IPS DF 6.9 (cell line): Measurements from ENCODE around the gene KLK8.
"Not testable (repeated sequence)": the region's sequence is repeated elsewhere in the genome, so short reads cannot be mapped to it uniquely, and the experiment has no call there.

Source experiments
- DNase-seq: peaks from one replicate; pipeline ENCODE4 v3.0.0-alpha.2; 2013; ENCODE audit warnings: low read depth, low spot score
- H3K27ac ChIP-seq: one replicate; pipeline ENCODE4 v1.5.1; 2013; ENCODE audit warnings: low read length, control low read depth
- H3K27me3 ChIP-seq: 2 replicates; pipeline ENCODE4 v1.6.1; 2013; ENCODE audit warnings: mild to moderate bottlenecking, low read length; ENCODE audit not compliant: control insufficient read depth, insufficient read depth
- H3K36me3 ChIP-seq: 2 replicates; pipeline ENCODE4 v1.6.1; 2013; ENCODE audit warnings: low read length; ENCODE audit not compliant: control insufficient read depth, insufficient read depth
- H3K4me1 ChIP-seq: 2 replicates; pipeline ENCODE4 v1.6.1; 2013; ENCODE audit warnings: low read length; ENCODE audit not compliant: control insufficient read depth, insufficient read depth
- H3K4me3 ChIP-seq: 2 replicates; pipeline ENCODE4 v1.5.1; 2013; ENCODE audit warnings: mild to moderate bottlenecking, low read length
- H3K9me3 ChIP-seq: 2 replicates; pipeline ENCODE4 v1.6.1; 2013; ENCODE audit warnings: low read length, inconsistent platforms; ENCODE audit not compliant: control insufficient read depth, insufficient read depth
- WGBS: extraction: QIAGEN DNeasy Blood & Tissue Kit; methylation state at CpG from one replicate; pipeline ENCODE4 v1.1.7; 2013; ENCODE audit warnings: mixed read lengths, missing lambda C conversion rate; ENCODE audit not compliant: insufficient read length, insufficient coverage; 5-methylcytosine and 5-hydroxymethylcytosine counted together

The KLK8 gene

GRCh38 chr19:51005248-51005647, 3.8 kb upstream of the KLK8 start:
- H3K27me3 ChIP-seq: no peaks in the 10 kb centered on the region
- H3K4me3 ChIP-seq: no peak overlapping the region
- no peaks in the 10 kb centered on the region for H3K36me3 ChIP-seq
- no peak overlapping the region for H3K27ac ChIP-seq
- WGBS: no CpG with 5 or more reads among the region's 1 CpG
- peaks cover 1% of the 10 kb centered on the region for H3K4me1 ChIP-seq
- no peak for DNase-seq
- H3K9me3 ChIP-seq: no peaks in the 10 kb centered on the region

GRCh38 chr19:51003316-51003715, 1.9 kb upstream of the KLK8 start:
- no peak for DNase-seq
- Histone ChIP-seq H3K36me3 (no peaks in the 10 kb centered on the region), H3K9me3 (no peaks in the 10 kb centered on the region), H3K4me1 (peaks cover 1% of the 10 kb centered on the region), H3K4me3 (no peak overlapping the region), H3K27me3 (no peaks in the 10 kb centered on the region), H3K27ac (no peak overlapping the region)
- no CpG with 5 or more reads among the region's 7 CpGs for WGBS

DNA sequence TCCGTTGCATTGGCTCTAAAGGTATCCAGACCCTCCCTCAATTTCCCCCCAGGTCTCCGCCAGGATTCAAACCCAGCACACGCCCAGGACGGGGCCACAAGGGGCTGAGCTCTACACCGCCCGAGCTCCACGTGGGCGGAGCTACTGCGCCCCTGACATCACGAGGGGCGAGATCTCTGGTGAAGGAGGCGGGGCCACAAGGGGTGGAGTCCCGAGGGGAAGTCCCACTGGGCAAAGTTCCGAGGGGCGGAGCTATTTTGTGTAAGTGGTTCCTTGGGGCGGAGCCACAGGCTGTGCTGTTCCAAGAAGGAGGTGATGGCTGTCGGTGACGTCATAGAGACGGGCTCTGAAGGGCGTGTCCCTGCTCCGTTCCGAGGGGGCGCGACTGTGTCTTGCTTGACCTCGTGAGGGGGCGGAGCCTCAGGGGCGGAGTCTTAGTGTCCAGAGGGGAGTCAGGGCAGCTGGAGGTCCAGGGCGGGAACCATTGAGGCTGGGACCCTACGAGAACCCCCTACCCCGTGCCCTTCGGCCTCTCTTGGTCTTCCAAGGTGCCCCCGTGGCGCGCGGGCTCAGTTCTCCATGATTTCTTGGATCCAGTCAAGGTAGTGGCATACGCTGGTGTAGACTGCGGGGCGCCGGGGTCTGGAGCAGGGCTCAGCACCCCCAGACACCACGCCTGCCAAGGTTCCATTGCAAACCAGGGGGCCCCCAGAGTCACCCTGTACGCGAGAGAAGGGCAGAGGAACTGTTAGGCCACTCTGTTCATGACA, 1.3 kb upstream of the KLK8 start:
- H3K9me3 ChIP-seq: no peaks in the 10 kb centered on the region
- no CpG with 5 or more reads among the region's 42 CpGs for WGBS
- peaks cover 1% of the 10 kb centered on the region for H3K4me1 ChIP-seq
- no peaks in the 10 kb centered on the region for H3K36me3 ChIP-seq
- no peak for DNase-seq
- H3K27ac ChIP-seq: no peak overlapping the region
- no peaks in the 10 kb centered on the region for H3K27me3 ChIP-seq
- no peak overlapping the region for H3K4me3 ChIP-seq

DNA sequence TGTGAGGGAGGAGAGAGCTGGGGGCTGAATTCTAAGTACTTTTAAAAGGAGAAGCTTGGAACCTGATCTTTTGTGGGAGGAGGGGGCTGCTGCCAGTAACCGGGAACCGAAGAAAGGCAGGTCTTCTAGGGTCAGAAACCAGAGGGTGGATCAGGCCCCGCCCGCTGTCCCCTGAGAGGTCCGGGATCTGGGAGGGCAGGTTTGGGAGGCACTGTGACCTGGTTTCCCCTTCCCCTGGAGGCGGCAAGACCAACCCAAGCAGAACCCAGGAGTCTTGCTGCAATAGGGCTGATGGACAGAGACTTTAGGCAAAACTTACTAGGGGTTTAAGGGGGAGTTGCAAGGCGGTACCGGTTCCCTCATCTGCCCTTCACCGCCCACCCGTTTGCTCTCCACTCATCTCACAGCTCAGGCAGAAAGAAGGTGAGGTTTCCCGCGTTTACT, 707 bp upstream of the KLK8 start:
- Histone ChIP-seq H3K9me3 (no peaks in the 10 kb centered on the region), H3K4me1 (peaks cover 1% of the 10 kb centered on the region), H3K4me3 (no peak overlapping the region), H3K36me3 (no peaks in the 10 kb centered on the region), H3K27ac (no peak overlapping the region), H3K27me3 (no peaks in the 10 kb centered on the region)
- WGBS: no CpG with 5 or more reads among the region's 12 CpGs
- DNase-seq: no peak

DNA sequence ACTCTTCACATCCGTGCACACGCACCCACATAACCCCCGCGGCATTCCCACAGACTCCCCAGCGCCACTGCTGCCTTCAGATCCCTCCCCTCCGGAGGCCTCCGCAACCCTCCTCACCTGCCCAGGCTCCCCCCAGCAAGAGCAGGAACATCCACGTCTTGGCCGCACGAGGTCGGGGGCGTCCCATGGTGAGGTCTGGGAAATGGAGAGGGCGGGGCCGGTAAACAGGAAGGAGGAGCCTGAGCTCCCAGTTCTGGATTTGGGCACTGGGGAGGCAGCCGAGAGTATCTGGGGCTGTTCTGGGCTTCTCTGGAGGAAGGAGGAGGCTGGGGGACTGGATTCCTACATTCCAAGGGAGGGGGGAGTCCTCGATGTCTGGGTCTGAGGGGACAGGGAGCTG, 423 bp downstream of the KLK8 start:
- peaks cover 1% of the 10 kb centered on the region for H3K4me1 ChIP-seq
- DNase-seq: no peak
- H3K27me3 ChIP-seq: no peaks in the 10 kb centered on the region
- WGBS: no CpG with 5 or more reads among the region's 16 CpGs
- H3K4me3 ChIP-seq: no peak overlapping the region
- H3K36me3 ChIP-seq: no peaks in the 10 kb centered on the region
- no peaks in the 10 kb centered on the region for H3K9me3 ChIP-seq
- no peak overlapping the region for H3K27ac ChIP-seq

GRCh38 chr19:51000426-51000825, 978 bp downstream of the KLK8 start:
- Histone ChIP-seq H3K27ac (no peak overlapping the region), H3K36me3 (no peaks in the 10 kb centered on the region), H3K4me3 (no peak overlapping the region), H3K4me1 (peaks cover 1% of the 10 kb centered on the region), H3K27me3 (no peaks in the 10 kb centered on the region), H3K9me3 (no peaks in the 10 kb centered on the region)
- DNase-seq: no peak
- no CpG with 5 or more reads among the region's 10 CpGs for WGBS

GRCh38 chr19:50998686-50999085, 2.7 kb downstream of the KLK8 start:
- no peaks in the 10 kb centered on the region for H3K36me3 ChIP-seq
- no CpG with 5 or more reads among the region's 4 CpGs for WGBS
- no peaks in the 10 kb centered on the region for H3K27me3 ChIP-seq
- no peaks in the 10 kb centered on the region for H3K9me3 ChIP-seq
- DNase-seq: no peak
- peaks cover 1% of the 10 kb centered on the region for H3K4me1 ChIP-seq
- no peak overlapping the region for H3K27ac ChIP-seq
- H3K4me3 ChIP-seq: no peak overlapping the region

DNA sequence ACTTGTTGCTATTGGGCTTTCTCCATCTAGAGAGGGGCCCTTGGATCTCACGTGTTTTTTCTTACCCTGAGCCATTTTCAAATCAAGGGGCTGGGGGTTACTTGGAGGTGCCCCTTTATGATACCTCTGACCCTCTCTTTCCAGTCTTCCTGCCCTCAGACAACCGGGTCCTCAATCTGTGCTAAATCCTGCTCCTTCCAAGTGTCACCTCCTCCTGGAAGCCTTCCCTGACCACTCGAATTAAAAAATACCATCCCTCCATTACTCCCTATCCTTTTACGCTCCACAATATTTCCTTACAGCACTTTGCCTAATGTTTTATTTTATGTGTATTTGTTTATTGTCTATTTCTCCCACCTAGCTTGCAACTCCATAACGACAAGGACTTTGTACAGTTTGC, 3.3 kb downstream of the KLK8 start:
- no peak for DNase-seq
- no peak overlapping the region for H3K27ac ChIP-seq
- H3K36me3 ChIP-seq: no peaks in the 10 kb centered on the region
- H3K9me3 ChIP-seq: no peaks in the 10 kb centered on the region
- no peaks in the 10 kb centered on the region for H3K27me3 ChIP-seq
- H3K4me1 ChIP-seq: peaks cover 1% of the 10 kb centered on the region
- 100% methylated on average over 2 of the region's 5 CpGs for WGBS
- H3K4me3 ChIP-seq: no peak overlapping the region

GRCh38 chr19:50994129-50994528, 7.3 kb downstream of the KLK8 start:
- H3K9me3 ChIP-seq: no peaks in the 10 kb centered on the region

GRCh38 chr19:50992666-50993035, 8.8 kb downstream of the KLK8 start:
- H3K4me3 ChIP-seq: no peak overlapping the region
- no peak overlapping the region for H3K27ac ChIP-seq
- no peaks in the 10 kb centered on the region for H3K36me3 ChIP-seq
- WGBS: 100% methylated on average over 1 of the region's 2 CpGs
- H3K9me3 ChIP-seq: no peaks in the 10 kb centered on the region
- no peak for DNase-seq
- H3K27me3 ChIP-seq: no peaks in the 10 kb centered on the region
- no peaks in the 10 kb centered on the region for H3K4me1 ChIP-seq

More at GRCh38 chr19:50994129-50994528, 7.3 kb downstream of the KLK8 start:
- H3K36me3 ChIP-seq: no peaks in the 10 kb centered on the region
- H3K4me1 ChIP-seq: no peaks in the 10 kb centered on the region
- H3K27me3 ChIP-seq: no peaks in the 10 kb centered on the region
- WGBS: no CpG with 5 or more reads among the region's 2 CpGs
- H3K4me3 ChIP-seq: no peak overlapping the region
- no peak overlapping the region for H3K27ac ChIP-seq
- no peak for DNase-seq

DNA sequence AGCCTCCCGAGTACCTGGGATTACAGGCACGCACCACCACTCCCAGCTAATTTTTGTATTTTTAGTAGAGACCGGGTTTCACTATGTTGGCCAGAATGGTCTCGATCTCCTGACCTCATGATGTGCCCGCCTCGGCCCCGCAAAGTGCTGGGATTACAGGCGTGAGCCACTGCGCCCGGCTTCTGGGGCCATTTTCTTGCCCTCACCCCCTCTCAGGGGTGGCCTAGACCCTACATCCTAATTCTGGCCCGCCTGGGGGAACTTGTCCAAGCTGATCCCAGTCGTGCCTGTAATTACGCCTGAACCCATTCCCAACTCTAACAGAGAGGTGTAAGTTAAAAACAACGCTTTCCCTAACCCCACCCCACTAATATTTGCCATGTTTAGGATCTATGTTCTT, 17.0 kb downstream of the KLK8 start:
- H3K27ac ChIP-seq, H3K36me3 ChIP-seq, H3K4me3 ChIP-seq, DNase-seq, H3K27me3 ChIP-seq, H3K9me3 ChIP-seq, H3K4me1 ChIP-seq: not testable (repeated sequence)
- WGBS: no CpG with 5 or more reads among the region's 14 CpGs
